Measurements from ENCODE around the gene CREB3L1. TPM values are rescaled to one million over a fixed set of nuclear protein-coding genes. Genes with fewer than 3 reads are reported as not detected.

The CREB3L1 gene
- total and polyA plus RNA-seq, 2 of the 13 experiments (the other 11 are each of a cell fraction or from before 2014, with no cell fraction given), result not detected

GRCh38 chr11:46265764-46266163 is 11.7 kb upstream of the CREB3L1 start:
- TF ChIP-seq JUN (CRISPR knock-in tag; IDR thresholded peaks at IDR 0.05), result no peak
- no peak for TF ChIP-seq TEF (CRISPR knock-in tag; IDR thresholded peaks at IDR 0.05)
- TF ChIP-seq PPARG (CRISPR knock-in tag; conservative IDR thresholded peaks at IDR 0.05), result no peak
- no peak for TF ChIP-seq ZNF326 (CRISPR knock-in tag; IDR thresholded peaks at IDR 0.05; ENCODE audit: borderline replicate concordance)
- TF ChIP-seq ZNF556 (CRISPR knock-in tag; IDR thresholded peaks at IDR 0.05; ENCODE audit: borderline replicate concordance), result no peak
- no peak for TF ChIP-seq GATAD1 (CRISPR knock-in tag; IDR thresholded peaks at IDR 0.05)
- CTCF ChIA-PET (ENCODE audit: low intra/inter-chr PET ratio, low total read pairs), result no interaction called here
- Histone ChIP-seq H3K36me3 (replicated peaks in 1 of 2; ENCODE audit: control insufficient read depth in 1 of 2, insufficient read depth in 2 of 2, low read length in 2 of 2) (no peaks in the 10 kb centered on the region), H3K4me2 (ENCODE audit: low read depth, low read length) (no peak overlapping the region), H3K4me1 (ENCODE audit: insufficient read depth, low read length) (no peaks in the 10 kb centered on the region), H2AFZ (ENCODE audit: low read length) (no peak overlapping the region), H3K27me3 (ENCODE audit: control insufficient read depth in 1 of 2, insufficient read depth in 2 of 2, low read length in 2 of 2) (peaks cover 0 to 33% of the 10 kb centered on the region in 2 experiments; a peak in 3 of 5 replicates), H3K79me2 (ENCODE audit: insufficient read depth, low read length) (no peaks in the 10 kb centered on the region), H3K27ac (ENCODE audit: extremely low read length, insufficient read depth, low read length) (no peak overlapping the region), H4K20me1 (ENCODE audit: insufficient read depth, low read length) (no peaks in the 10 kb centered on the region), H3K4me3 (replicated peaks in 1 of 3; ENCODE audit: insufficient read depth in 1 of 3, low read depth in 2 of 3, low read length in 3 of 3) (no peak overlapping the region), H3K9ac (ENCODE audit: insufficient read depth, low read depth, low read length) (no peak overlapping the region), H3K9me3 (ENCODE audit: low read length) (no peaks in the 10 kb centered on the region)
- BruUV-seq (replicated peaks), result no TSS peak
- WGBS (ENCODE audit: low lambda C conversion rate), result 37% methylated on average over 7 of the region's 7 CpGs
- intact Hi-C loops (cut with micrococcal nuclease; ENCODE audit: unreplicated experiment), result no loop called here
- no peak for DNase-seq (ENCODE audit: low spot score)
- in situ Hi-C loops (cut with HindIII; ENCODE audit: extremely low pct_ligation_motif_present, low pct_unique_long_range_greater_than_20kb), result no loop called here
- no peak for FAIRE-seq
- POLR2A ChIA-PET, result no interaction called here
- no peak for ATAC-seq

- DNase-seq (ENCODE audit: low spot score) (no peak), ATAC-seq (no peak), FAIRE-seq (no peak)
- H3K27me3 ChIP-seq (ENCODE audit: control insufficient read depth in 1 of 2, insufficient read depth in 2 of 2, low read length in 2 of 2), result peaks cover 0 to 47% of the 10 kb centered on the region in 2 experiments; a peak in 4 of 5 replicates
- H3K36me3 ChIP-seq (replicated peaks in 1 of 2; ENCODE audit: control insufficient read depth in 1 of 2, insufficient read depth in 2 of 2, low read length in 2 of 2), result no peaks in the 10 kb centered on the region
- H3K4me1 ChIP-seq (ENCODE audit: insufficient read depth, low read length), result peaks cover 10% of the 10 kb centered on the region
- ChIA-PET CTCF (ENCODE audit: low intra/inter-chr PET ratio, low total read pairs) (no interaction called here), POLR2A (no interaction called here)
- no peak overlapping the region for H3K4me3 ChIP-seq (replicated peaks in 1 of 3; ENCODE audit: insufficient read depth in 1 of 3, low read depth in 2 of 3, low read length in 3 of 3)
- no TSS peak for BruUV-seq (replicated peaks)
- no peaks in the 10 kb centered on the region for H3K79me2 ChIP-seq (ENCODE audit: insufficient read depth, low read length)
- no peak overlapping the region for H3K9ac ChIP-seq (ENCODE audit: insufficient read depth, low read depth, low read length)
- no peak overlapping the region for H2AFZ ChIP-seq (ENCODE audit: low read length)
- intact Hi-C loops (cut with micrococcal nuclease; ENCODE audit: unreplicated experiment) (no loop called here), in situ Hi-C loops (cut with HindIII; ENCODE audit: extremely low pct_ligation_motif_present, low pct_unique_long_range_greater_than_20kb) (no loop called here)
- no peaks in the 10 kb centered on the region for H3K9me3 ChIP-seq (ENCODE audit: low read length)
- no peak overlapping the region for H3K27ac ChIP-seq (ENCODE audit: extremely low read length, insufficient read depth, low read length)
- no peaks in the 10 kb centered on the region for H4K20me1 ChIP-seq (ENCODE audit: insufficient read depth, low read length)
- no peak overlapping the region for H3K4me2 ChIP-seq (ENCODE audit: low read depth, low read length)
- no peak for TF ChIP-seq ZNF775 (CRISPR knock-in tag; IDR thresholded peaks at IDR 0.05; ENCODE audit: borderline replicate concordance)
- no peak for TF ChIP-seq SP140L (CRISPR knock-in tag; IDR thresholded peaks at IDR 0.05; ENCODE audit: borderline replicate concordance)
- no peak for TF ChIP-seq PCBP1 (IDR thresholded peaks at IDR 0.05; ENCODE audit: borderline replicate concordance, low read depth, low read length)
- TF ChIP-seq FOXA1 (IDR thresholded peaks at IDR 0.05), result no peak
- TF ChIP-seq FOXA1 (CRISPR knock-in tag; IDR thresholded peaks at IDR 0.05), result no peak
- TF ChIP-seq ZNF687 (CRISPR knock-in tag; IDR thresholded peaks at IDR 0.05), result no peak
- no peak for TF ChIP-seq ESRRA (CRISPR knock-in tag; IDR thresholded peaks at IDR 0.05; ENCODE audit: low read depth)
Observed at GRCh38 chr11:46267930-46268329, 9.5 kb upstream of the CREB3L1 start.
